Fibroblast of lung (primary cell): ENCODE data around the gene MTHFD2L. TPM values are rescaled to one million over a fixed set of nuclear protein-coding genes. Genes with fewer than 3 reads are reported as not detected.

Experiments used
- DNase-seq, 2 donors: peaks; one replicate each; pipeline versions ENCODE4 v3.0.0 to v3.0.0-alpha.2; 2010; ENCODE audit warnings: low read depth in 2 of 2
- H2AFZ ChIP-seq: 2 replicates; pipeline ENCODE4 v1.5.1; 2012; ENCODE audit warnings: low read length, control low read depth, inconsistent platforms
- H3K27ac ChIP-seq: 2 replicates; pipeline ENCODE4 v1.5.1; 2011; ENCODE audit warnings: low read length, control low read depth; ENCODE audit not compliant: insufficient read depth
- H3K27me3 ChIP-seq: 2 replicates; pipeline ENCODE4 v1.5.1; 2011; ENCODE audit warnings: mild to moderate bottlenecking, low read length; ENCODE audit not compliant: control insufficient read depth, insufficient read depth
- H3K36me3 ChIP-seq: 2 replicates; pipeline ENCODE4 v1.5.1; 2011; ENCODE audit warnings: low read length; ENCODE audit not compliant: control insufficient read depth, insufficient read depth
- H3K4me1 ChIP-seq: 2 replicates; pipeline ENCODE4 v1.5.1; 2011; ENCODE audit warnings: low read length; ENCODE audit not compliant: control insufficient read depth, insufficient read depth; ENCODE audit errors: extremely low read depth
- H3K4me2 ChIP-seq: 2 replicates; pipeline ENCODE4 v1.5.1; 2011; ENCODE audit warnings: low read length, control low read depth; ENCODE audit not compliant: insufficient read depth; ENCODE audit errors: extremely low read depth
- H3K4me3 ChIP-seq, 4 experiments: fragments of 200-600 bp in 1 of 4; sonication (generic) in 1 of 4; replicated peaks in 1 of 4; 2 replicates each; pipeline ENCODE4 v1.5.1; 2011 to 2016; ENCODE audit warnings: low read length in 4 of 4, low read depth in 3 of 4, mild to moderate bottlenecking in 3 of 4, control low read depth in 2 of 4, inconsistent platforms in 1 of 4, mixed read lengths in 1 of 4; ENCODE audit not compliant: insufficient read depth in 1 of 4; ENCODE audit errors: control extremely low read depth in 1 of 4
- H3K79me2 ChIP-seq: 2 replicates; pipeline ENCODE4 v1.5.1; 2012; ENCODE audit warnings: mild to moderate bottlenecking, low read length, inconsistent platforms; ENCODE audit not compliant: control insufficient read depth, insufficient read depth
- H3K9ac ChIP-seq: 2 replicates; pipeline ENCODE4 v1.5.1; 2011; ENCODE audit warnings: mild to moderate bottlenecking, low read length, control low read depth; ENCODE audit not compliant: insufficient read depth
- H3K9me3 ChIP-seq: 2 replicates; pipeline ENCODE4 v1.5.1; 2012; ENCODE audit warnings: low read depth, low read length; ENCODE audit not compliant: control insufficient read depth, insufficient read depth
- H4K20me1 ChIP-seq: 2 replicates; pipeline ENCODE4 v1.5.1; 2011; ENCODE audit warnings: low read length; ENCODE audit not compliant: control insufficient read depth, insufficient read depth; ENCODE audit errors: extremely low read depth
- EZH2 ChIP-seq: IDR thresholded peaks from 2 replicates; pipeline ENCODE4 v1.5.1; 2012; ENCODE audit warnings: low read length, control low read depth, mild to moderate bottlenecking; ENCODE audit errors: missing control alignments
- polyA plus RNA-seq, 2 donors: library from polyadenylated mRNA; depleted of rRNA in 1 of 2; stranded (reverse) in 1 of 2; unstranded in 1 of 2; fragments of >200 nt; gene quantifications; 2 replicates each; pipeline ENCODE4 v1.2.1, GENCODE V29; 2011 to 2012; ENCODE audit warnings: missing spikeins in 1 of 2
- total RNA-seq: library from RNA; depleted of rRNA; stranded (reverse); fragments of >200 nt; gene quantifications from 2 replicates; pipeline ENCODE4 v1.2.1, GENCODE V29; 2014
- TF ChIP-seq, protein P1 (sequence below), 2 donors: IDR thresholded peaks in 1 of 2; conservative IDR thresholded peaks in 1 of 2; 1 replicate in 1 of 2; 2 replicates in 1 of 2; pipeline ENCODE4 v1.5.1; 2011 to 2012; ENCODE audit warnings: low read length in 2 of 2, control low read depth in 1 of 2, inconsistent platforms in 1 of 2, low read depth in 1 of 2, mild to moderate bottlenecking in 1 of 2

The MTHFD2L gene
- total and polyA plus RNA-seq, 2 donors (not counting 1 experiment from before 2014, with no cell fraction given), result 4.4 to 13.0 TPM

DNA sequence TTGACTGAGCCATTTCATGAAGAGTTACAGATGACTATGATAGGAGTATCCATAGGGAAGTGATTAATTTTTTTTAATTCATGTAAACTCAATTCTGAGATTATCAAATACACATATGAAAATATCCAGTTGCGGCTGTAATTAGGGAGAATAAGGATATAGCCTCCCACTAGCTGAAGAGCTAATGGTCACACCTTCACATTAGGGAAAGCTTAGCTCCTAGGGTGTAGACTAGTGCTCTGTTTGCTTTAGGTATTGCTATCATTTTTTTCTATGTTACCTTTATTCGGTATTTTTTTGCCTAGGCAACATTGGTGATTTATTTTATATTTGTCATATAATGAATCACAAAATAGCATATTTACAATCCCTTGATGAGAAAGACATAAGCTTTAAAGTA lies 110.7 kb downstream of the MTHFD2L start:
- Histone ChIP-seq H3K4me3 (no peak overlapping the region), H2AFZ (no peak overlapping the region), H3K79me2 (no peaks in the 10 kb centered on the region), H3K4me1 (no peaks in the 10 kb centered on the region), H3K36me3 (no peaks in the 10 kb centered on the region), H3K27ac (no peak overlapping the region), H4K20me1 (no peaks in the 10 kb centered on the region), H3K27me3 (no peaks in the 10 kb centered on the region), H3K4me2 (no peak overlapping the region), H3K9ac (no peak overlapping the region), H3K9me3 (no peaks in the 10 kb centered on the region)
- TF ChIP-seq, protein P1, sequence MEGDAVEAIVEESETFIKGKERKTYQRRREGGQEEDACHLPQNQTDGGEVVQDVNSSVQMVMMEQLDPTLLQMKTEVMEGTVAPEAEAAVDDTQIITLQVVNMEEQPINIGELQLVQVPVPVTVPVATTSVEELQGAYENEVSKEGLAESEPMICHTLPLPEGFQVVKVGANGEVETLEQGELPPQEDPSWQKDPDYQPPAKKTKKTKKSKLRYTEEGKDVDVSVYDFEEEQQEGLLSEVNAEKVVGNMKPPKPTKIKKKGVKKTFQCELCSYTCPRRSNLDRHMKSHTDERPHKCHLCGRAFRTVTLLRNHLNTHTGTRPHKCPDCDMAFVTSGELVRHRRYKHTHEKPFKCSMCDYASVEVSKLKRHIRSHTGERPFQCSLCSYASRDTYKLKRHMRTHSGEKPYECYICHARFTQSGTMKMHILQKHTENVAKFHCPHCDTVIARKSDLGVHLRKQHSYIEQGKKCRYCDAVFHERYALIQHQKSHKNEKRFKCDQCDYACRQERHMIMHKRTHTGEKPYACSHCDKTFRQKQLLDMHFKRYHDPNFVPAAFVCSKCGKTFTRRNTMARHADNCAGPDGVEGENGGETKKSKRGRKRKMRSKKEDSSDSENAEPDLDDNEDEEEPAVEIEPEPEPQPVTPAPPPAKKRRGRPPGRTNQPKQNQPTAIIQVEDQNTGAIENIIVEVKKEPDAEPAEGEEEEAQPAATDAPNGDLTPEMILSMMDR (conservative IDR thresholded peaks at IDR 0.05 in 1 of 2, IDR thresholded peaks at IDR 0.05 in 1 of 2; ENCODE audit: low read depth in 1 of 2, low read length in 2 of 2), result no peak
- no peak for TF ChIP-seq EZH2
- no peak for DNase-seq

DNA sequence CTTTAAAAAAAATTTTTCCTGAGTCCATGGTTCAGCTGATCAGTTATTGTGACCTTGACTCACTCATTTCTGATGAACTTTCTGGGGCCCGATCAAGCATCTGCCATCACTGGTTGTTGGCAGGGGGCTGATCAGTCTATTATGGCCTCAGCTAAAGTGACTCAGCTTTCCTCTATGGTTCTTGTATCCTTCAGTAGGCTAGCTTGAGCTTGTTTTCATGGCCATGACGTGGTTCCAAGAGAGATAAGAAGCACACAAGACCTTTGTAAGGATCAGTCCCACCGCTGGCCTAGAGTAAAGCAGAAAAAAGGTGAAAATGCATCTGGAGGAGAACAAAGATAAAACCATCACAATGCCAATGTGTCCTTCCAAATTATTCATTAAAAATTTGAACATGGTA lies 120.6 kb downstream of the MTHFD2L start:
- Histone ChIP-seq H2AFZ (no peak overlapping the region), H3K4me3 (no peak overlapping the region), H3K4me1 (peaks cover 5% of the 10 kb centered on the region), H3K27me3 (no peaks in the 10 kb centered on the region), H4K20me1 (no peaks in the 10 kb centered on the region), H3K4me2 (no peak overlapping the region), H3K79me2 (no peaks in the 10 kb centered on the region), H3K9me3 (no peaks in the 10 kb centered on the region), H3K36me3 (no peaks in the 10 kb centered on the region), H3K9ac (no peak overlapping the region), H3K27ac (no peak overlapping the region)
- DNase-seq, result no peak
- TF ChIP-seq, protein P1 (conservative IDR thresholded peaks at IDR 0.05 in 1 of 2, IDR thresholded peaks at IDR 0.05 in 1 of 2; ENCODE audit: low read depth in 1 of 2, low read length in 2 of 2), result no peak
- no peak for TF ChIP-seq EZH2

DNA sequence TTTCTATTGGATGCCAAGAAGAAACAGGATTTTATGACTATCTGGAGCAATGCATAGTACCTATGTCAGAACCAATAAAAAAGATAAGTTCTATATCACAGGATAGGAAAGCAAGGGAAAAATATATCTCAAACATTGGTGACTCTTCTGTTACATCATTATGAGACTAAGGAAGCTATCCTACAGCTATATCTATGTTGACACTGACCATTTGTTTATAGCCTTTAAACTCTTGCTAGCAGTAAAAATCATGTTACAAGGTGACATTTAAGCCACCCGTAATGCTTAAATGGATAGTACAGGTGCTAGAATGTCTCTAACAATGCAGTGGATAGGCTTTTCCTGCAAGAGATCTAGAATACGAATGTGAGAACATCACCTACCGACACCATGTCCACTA lies 121.8 kb downstream of the MTHFD2L start:
- Histone ChIP-seq H3K4me2 (no peak overlapping the region), H3K27me3 (no peaks in the 10 kb centered on the region), H4K20me1 (no peaks in the 10 kb centered on the region), H3K9me3 (no peaks in the 10 kb centered on the region), H3K4me1 (peaks cover 9% of the 10 kb centered on the region), H3K27ac (no peak overlapping the region), H3K79me2 (no peaks in the 10 kb centered on the region), H3K9ac (no peak overlapping the region), H2AFZ (no peak overlapping the region), H3K36me3 (no peaks in the 10 kb centered on the region), H3K4me3 (no peak overlapping the region)
- TF ChIP-seq, protein P1 (conservative IDR thresholded peaks at IDR 0.05 in 1 of 2, IDR thresholded peaks at IDR 0.05 in 1 of 2; ENCODE audit: low read depth in 1 of 2, low read length in 2 of 2), result no peak
- TF ChIP-seq EZH2, result no peak
- DNase-seq, result no peak
